Right lobe of liver (tissue), 4 donors: Measurements from ENCODE around the gene RBMS3.

Experiments used
- CTCF ChIP-seq, 4 donors: fragments of 200-600 bp in 3 of 4; fragments of 450-650 bp in 1 of 4; IDR thresholded peaks; one replicate each; pipeline versions ENCODE4 v1.5.1 to v1.8.0; 2016 to 2022; ENCODE audit warnings: antibody characterized with exemption in 4 of 4, mild to moderate bottlenecking in 2 of 4
- POLR2A ChIP-seq: fragments of 450-650 bp; IDR thresholded peaks from one replicate; pipeline ENCODE4 v1.6.1; 2017; ENCODE audit warnings: antibody characterized with exemption, mild to moderate bottlenecking
- donor health status: DM: no; HTN: no; CAD: no.
- donor health status: DM: no; HTN: no; CAD: no.
- donor health status: DM: no; HTN: yes; CAD: no.

DNA sequence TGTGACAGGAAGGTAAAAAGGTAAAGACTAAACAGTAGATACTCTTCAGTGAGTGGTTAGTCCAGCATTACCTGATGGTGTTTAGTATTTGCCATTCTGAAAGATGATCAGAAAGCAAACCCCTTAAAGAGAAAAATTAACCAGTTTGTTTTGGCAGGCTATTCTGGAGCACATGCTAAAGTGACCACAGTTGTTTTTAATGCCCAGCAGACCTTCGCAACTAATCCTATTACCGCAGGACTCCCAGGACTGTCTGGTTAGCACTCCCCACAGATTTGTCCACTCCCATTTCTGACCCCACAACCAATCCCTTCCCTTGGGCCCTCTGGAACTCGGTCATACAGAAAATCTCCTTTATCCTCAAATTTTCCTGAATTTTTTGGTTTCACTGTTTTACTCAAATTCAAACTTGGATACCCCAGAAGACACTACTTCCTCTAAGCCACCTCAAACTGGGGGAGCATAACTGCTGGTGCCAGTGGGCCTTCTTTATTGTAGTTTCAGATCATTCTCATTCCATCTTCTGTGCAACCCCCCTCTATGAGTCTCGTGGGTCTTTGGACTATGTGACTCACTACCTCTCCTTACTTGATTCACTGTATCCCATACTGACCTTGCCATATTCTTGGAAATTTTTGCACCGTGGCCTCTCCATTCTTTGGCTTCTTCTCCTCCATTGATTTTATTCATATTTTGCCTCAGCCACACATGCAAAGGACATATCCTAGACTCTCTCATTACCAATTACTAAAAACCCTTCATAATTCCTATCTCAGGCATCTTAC lies 104.4 kb downstream of the RBMS3 start:
- no peak for TF ChIP-seq CTCF (IDR thresholded peaks at IDR 0.05)
- TF ChIP-seq POLR2A, result no peak
